HepG2 (cell line): ENCODE results near the gene MTO1. TPM values are rescaled to one million over a fixed set of nuclear protein-coding genes. Genes with fewer than 3 reads are reported as not detected.

Experiments used
- ATAC-seq: fragments of 200-7000 bp; cut with Tn5 transposase; 3 replicates; pipeline ENCODE4 v1.9.1; 2020; ENCODE audit warnings: mild to moderate bottlenecking, moderate library complexity
- BruUV-seq: library from RNA; stranded (reverse); fragments of 400-500 nt; replicated peaks from 2 replicates; lab custom pipeline; 2021; lab: Mats Ljungman, UMichigan
- CTCF ChIA-PET: fragments of 300-600 bp; formaldehyde crosslinking; extraction: SDS; loops from one replicate; lab custom pipeline; 2021; ENCODE audit warnings: low total read pairs, inconsistent platforms, low intra/inter-chr PET ratio; lab: Yijun Ruan, JAX
- POLR2A ChIA-PET: fragments of 350-600 bp; sonication (Branson Sonifier 250); formaldehyde crosslinking; loops from one replicate; lab custom pipeline; 2020; ENCODE audit warnings: antibody characterized with exemption, inconsistent platforms; lab: Yijun Ruan, JAX
- DNase-seq: peaks from one replicate; pipeline ENCODE4 v3.0.0-alpha.2; 2015; ENCODE audit warnings: low spot score
- FAIRE-seq: peaks from 3 replicates; lab custom pipeline; 2011; peaks lifted over from hg19 to GRCh38; lab: Jason Lieb, UNC
- H2AFZ ChIP-seq: one replicate; pipeline ENCODE4 v1.6.1; 2011; ENCODE audit warnings: low read length, inconsistent platforms
- H3K27ac ChIP-seq: fragments of 300-600 bp; 3 replicates; pipeline ENCODE4 v1.8.0; 2011; ENCODE audit warnings: mixed run types, mild to moderate bottlenecking, mixed read lengths, low read length, inconsistent platforms; ENCODE audit not compliant: insufficient read depth; ENCODE audit errors: extremely low read length
- H3K27me3 ChIP-seq, 2 experiments: fragments of 200-600 bp in 1 of 2; 2 replicates in 1 of 2; 3 replicates in 1 of 2; pipeline versions ENCODE4 v1.6.0 to v1.8.0; 2011; ENCODE audit warnings: low read length in 2 of 2, mild to moderate bottlenecking in 2 of 2, moderate library complexity in 2 of 2, inconsistent platforms in 1 of 2; ENCODE audit not compliant: insufficient read depth in 2 of 2, control insufficient read depth in 1 of 2
- H3K36me3 ChIP-seq, 2 experiments: fragments of 200-600 bp in 1 of 2; replicated peaks in 1 of 2; 2 replicates in 1 of 2; 3 replicates in 1 of 2; pipeline versions ENCODE4 v1.5.1 to v1.8.0; 2011; ENCODE audit warnings: low read length in 2 of 2, inconsistent platforms in 1 of 2; ENCODE audit not compliant: insufficient read depth in 2 of 2, control insufficient read depth in 1 of 2
- H3K4me1 ChIP-seq: 2 replicates; pipeline ENCODE4 v1.5.1; 2012; ENCODE audit warnings: low read length, inconsistent platforms; ENCODE audit not compliant: insufficient read depth
- H3K4me2 ChIP-seq: 2 replicates; pipeline ENCODE4 v1.6.0; 2011; ENCODE audit warnings: low read depth, low read length, inconsistent platforms
- H3K4me3 ChIP-seq, 3 experiments: fragments of 200-600 bp in 1 of 3; sonication (generic), shearing (Covaris generic) in 1 of 3; replicated peaks in 1 of 3; 2 replicates each; pipeline ENCODE4 v1.5.1; 2011 to 2016; ENCODE audit warnings: low read length in 3 of 3, inconsistent platforms in 2 of 3, low read depth in 2 of 3, mild to moderate bottlenecking in 2 of 3, control low read depth in 1 of 3, mixed read lengths in 1 of 3; ENCODE audit not compliant: insufficient read depth in 1 of 3
- H3K79me2 ChIP-seq: one replicate; pipeline ENCODE4 v1.6.1; 2011; ENCODE audit warnings: low read length, inconsistent platforms; ENCODE audit not compliant: insufficient read depth
- H3K9ac ChIP-seq: 2 replicates; pipeline ENCODE4 v1.6.0; 2011; ENCODE audit warnings: mild to moderate bottlenecking, low read depth, low read length, inconsistent platforms; ENCODE audit not compliant: insufficient read depth
- H3K9me3 ChIP-seq: 2 replicates; pipeline ENCODE4 v1.5.1; 2012; ENCODE audit warnings: mild to moderate bottlenecking, low read length
- H4K20me1 ChIP-seq: 2 replicates; pipeline ENCODE4 v1.6.0; 2011; ENCODE audit warnings: inconsistent platforms, mild to moderate bottlenecking, low read length, moderate library complexity; ENCODE audit not compliant: insufficient read depth
- ESRRA ChIP-seq: sonication (generic); formaldehyde crosslinking; IDR thresholded peaks from 2 replicates; pipeline ENCODE4 v1.5.1; 2020; ENCODE audit warnings: mild to moderate bottlenecking, low read depth, missing genetic modification reagents
- ETV6 ChIP-seq: sonication (generic); formaldehyde crosslinking; conservative IDR thresholded peaks from 2 replicates; pipeline ENCODE4 v1.4.0; 2020; ENCODE audit warnings: missing genetic modification reagents
- HDAC2 ChIP-seq: sonication (generic); formaldehyde crosslinking; IDR thresholded peaks from 2 replicates; pipeline ENCODE4 v1.4.0; 2020; ENCODE audit warnings: missing genetic modification reagents
- HMGA1 ChIP-seq: sonication (generic); formaldehyde crosslinking; conservative IDR thresholded peaks from 2 replicates; pipeline ENCODE4 v1.4.0; 2020; ENCODE audit warnings: missing genetic modification reagents
- MBD4 ChIP-seq: IDR thresholded peaks from 2 replicates; pipeline ENCODE4 v1.6.1; 2012; ENCODE audit warnings: low read length, inconsistent platforms, borderline replicate concordance
- NFE2 ChIP-seq: sonication (generic); formaldehyde crosslinking; IDR thresholded peaks from 2 replicates; pipeline ENCODE4 v1.4.0; 2020; ENCODE audit warnings: missing genetic modification reagents
- PLRG1 ChIP-seq: fragments of 450-650 bp; conservative IDR thresholded peaks from 2 replicates; pipeline ENCODE4 v1.6.1; 2016
- RFX1 ChIP-seq: fragments of 450-650 bp; IDR thresholded peaks from 2 replicates; pipeline ENCODE4 v1.6.1; 2017
- RORA ChIP-seq: sonication (generic); formaldehyde crosslinking; IDR thresholded peaks from 2 replicates; pipeline ENCODE4 v1.5.0; 2020; ENCODE audit warnings: mild to moderate bottlenecking, missing genetic modification reagents, moderate library complexity
- SIN3B ChIP-seq: fragments of 150-350 bp; IDR thresholded peaks from 2 replicates; pipeline ENCODE4 v1.6.1; 2014; ENCODE audit warnings: low read length
- SP5 ChIP-seq: IDR thresholded peaks from 2 replicates; pipeline ENCODE4 v1.6.1; 2016; ENCODE audit warnings: low read depth, borderline replicate concordance
- TBX2 ChIP-seq: sonication (generic); formaldehyde crosslinking; IDR thresholded peaks from 2 replicates; pipeline ENCODE4 v1.5.0; 2020; ENCODE audit warnings: missing genetic modification reagents, mild to moderate bottlenecking, borderline replicate concordance
- ZNF451 ChIP-seq: sonication (generic); formaldehyde crosslinking; IDR thresholded peaks from 2 replicates; pipeline ENCODE4 v1.5.0; 2020; ENCODE audit warnings: mild to moderate bottlenecking, missing genetic modification reagents
- ZNF615 ChIP-seq: sonication (generic); formaldehyde crosslinking; IDR thresholded peaks from 2 replicates; pipeline ENCODE4 v1.5.0; 2020; ENCODE audit warnings: mild to moderate bottlenecking, missing genetic modification reagents, borderline replicate concordance
- ZNF761 ChIP-seq: sonication (generic); formaldehyde crosslinking; conservative IDR thresholded peaks from 2 replicates; pipeline ENCODE4 v1.4.0; 2020; ENCODE audit warnings: mild to moderate bottlenecking, missing genetic modification reagents
- WGBS: methylation state at CpG from one replicate; pipeline ENCODE4 v1.1.6; 2017; ENCODE audit warnings: low lambda C conversion rate; 5-methylcytosine and 5-hydroxymethylcytosine counted together
- in situ Hi-C: cut with HindIII; loops from 2 replicates; pipeline ENCODE4 v1.10.0; 2017; ENCODE audit warnings: low pct_unique_long_range_greater_than_20kb; ENCODE audit not compliant: extremely low pct_ligation_motif_present
- intact Hi-C: fragments of 100-400 bp; cut with micrococcal nuclease; formaldehyde crosslinking; loops from one replicate; pipeline ENCODE4 v1.10.0; 2022; ENCODE audit not compliant: unreplicated experiment
- polyA plus RNA-seq, 8 experiments: library from polyadenylated mRNA; depleted of rRNA in 3 of 8; stranded (reverse) in 7 of 8; unstranded in 1 of 8; fragments of >200 nt; fragmentation: Illumina TruSeq in 4 of 8; extraction: Trizol in 4 of 8; gene quantifications; 2 replicates each; pipeline versions ENCODE4 v1.2.1 to v1.2.3, GENCODE V29; 2011 to 2016; ENCODE audit warnings: low read depth in 4 of 8, missing spikeins in 1 of 8, mixed read lengths in 1 of 8; ENCODE audit not compliant: insufficient read depth in 1 of 8
- total RNA-seq, 5 experiments: library from RNA; depleted of rRNA; stranded (reverse); fragments of >200 nt; fragmentation: Illumina TruSeq; extraction: Trizol; gene quantifications; 2 replicates each; pipeline ENCODE4 v1.2.3, GENCODE V29; 2016; ENCODE audit warnings: low read depth in 1 of 5
- TF ChIP-seq, protein P1 (sequence below): sonication (generic); formaldehyde crosslinking; IDR thresholded peaks from 2 replicates; pipeline ENCODE4 v1.8.0; 2022; ENCODE audit warnings: mild to moderate bottlenecking, missing genetic modification reagents, moderate library complexity

The MTO1 gene
- total and polyA plus RNA-seq, 2 of the 13 experiments (the other 11 are each of a cell fraction or from before 2014, with no cell fraction given): 21.1 to 45.3 TPM

DNA sequence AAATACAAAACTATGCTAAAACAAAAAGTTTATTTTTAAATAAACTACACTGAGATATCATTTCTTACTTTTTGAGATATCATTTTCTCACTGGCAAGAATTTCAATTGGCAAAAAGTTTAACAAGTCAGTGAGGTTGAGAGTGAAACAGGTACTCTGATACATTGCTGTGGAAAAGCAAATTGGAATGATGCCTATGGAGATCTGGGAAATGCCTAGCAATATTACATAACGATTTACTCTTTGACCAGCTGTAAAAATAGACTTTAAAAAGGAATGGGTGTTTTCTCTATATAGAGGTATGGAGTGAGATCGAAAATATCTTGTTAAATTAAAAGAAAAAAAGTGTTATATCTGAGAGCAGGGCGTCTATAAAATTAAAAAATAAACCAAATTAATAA, 26.3 kb upstream of the MTO1 start:
- H3K4me3 ChIP-seq: no peak overlapping the region
- ATAC-seq (no peak), FAIRE-seq (no peak), DNase-seq (no peak)
- BruUV-seq: no TSS peak
- no peaks in the 10 kb centered on the region for H3K9me3 ChIP-seq
- H3K9ac ChIP-seq: no peak overlapping the region
- ChIA-PET CTCF (no interaction called here), POLR2A (no interaction called here)
- no peak overlapping the region for H3K27ac ChIP-seq
- no peaks in the 10 kb centered on the region for H3K36me3 ChIP-seq
- H2AFZ ChIP-seq: no peak overlapping the region
- intact Hi-C loops: no loop called here
- no peaks in the 10 kb centered on the region for H4K20me1 ChIP-seq
- H3K79me2 ChIP-seq: no peaks in the 10 kb centered on the region
- H3K27me3 ChIP-seq: no peaks in the 10 kb centered on the region; a peak in 1 of 5 replicates
- WGBS: 0% methylated on average over 3 of the region's 3 CpGs
- no peaks in the 10 kb centered on the region for H3K4me1 ChIP-seq
- in situ Hi-C loops: no loop called here
- H3K4me2 ChIP-seq: no peak overlapping the region
- TF ChIP-seq SP5 (no peak), TBX2 (CRISPR knock-in tag) (no peak)

DNA sequence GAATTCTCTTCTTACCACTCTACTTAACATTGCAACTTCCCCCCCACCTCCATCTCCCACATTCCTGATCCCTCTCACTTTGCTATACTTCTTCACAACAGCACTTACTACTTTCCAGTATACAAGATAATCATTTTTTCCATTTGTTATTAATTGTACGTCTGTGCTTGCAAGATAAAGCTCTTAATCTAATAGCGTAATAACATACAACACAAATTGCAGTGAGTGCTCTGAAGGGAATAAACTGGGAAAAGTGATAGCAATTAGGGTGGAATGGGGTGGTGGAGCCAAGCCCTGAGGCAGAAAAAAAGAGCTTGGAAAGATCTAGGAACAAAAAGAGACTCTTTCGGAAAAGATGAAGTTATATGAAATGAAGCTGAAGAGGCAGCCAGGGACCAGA, 18.0 kb upstream of the MTO1 start:
- in situ Hi-C loops: no loop called here
- WGBS: 74% methylated on average over 3 of the region's 3 CpGs
- Histone ChIP-seq H4K20me1 (no peaks in the 10 kb centered on the region), H3K79me2 (no peaks in the 10 kb centered on the region), H3K9me3 (no peaks in the 10 kb centered on the region), H3K4me3 (no peak overlapping the region), H3K36me3 (no peaks in the 10 kb centered on the region), H3K9ac (no peak overlapping the region), H3K27ac (no peak overlapping the region), H2AFZ (no peak overlapping the region), H3K4me1 (no peaks in the 10 kb centered on the region), H3K4me2 (no peak overlapping the region), H3K27me3 (no peaks in the 10 kb centered on the region; a peak in 1 of 5 replicates)
- POLR2A ChIA-PET: no interaction called here
- DNase-seq (no peak), FAIRE-seq (no peak), ATAC-seq (no peak)
- intact Hi-C loops: no loop called here
- no TSS peak for BruUV-seq
- TF ChIP-seq ZNF761 (CRISPR knock-in tag): no peak
- no peak for TF ChIP-seq ZNF615 (CRISPR knock-in tag)
- TF ChIP-seq RFX1: no peak
- no peak for TF ChIP-seq ESRRA
- no peak for TF ChIP-seq PLRG1
- no peak for TF ChIP-seq ZNF451 (CRISPR knock-in tag)
- no peak for TF ChIP-seq NFE2
- TF ChIP-seq HDAC2 (CRISPR knock-in tag): no peak
- no peak for TF ChIP-seq ETV6 (CRISPR knock-in tag)
- no peak for TF ChIP-seq MBD4
- no peak for TF ChIP-seq RORA
- no peak for TF ChIP-seq HMGA1 (CRISPR knock-in tag)
- TF ChIP-seq SIN3B: no peak
- TF ChIP-seq, protein P1, sequence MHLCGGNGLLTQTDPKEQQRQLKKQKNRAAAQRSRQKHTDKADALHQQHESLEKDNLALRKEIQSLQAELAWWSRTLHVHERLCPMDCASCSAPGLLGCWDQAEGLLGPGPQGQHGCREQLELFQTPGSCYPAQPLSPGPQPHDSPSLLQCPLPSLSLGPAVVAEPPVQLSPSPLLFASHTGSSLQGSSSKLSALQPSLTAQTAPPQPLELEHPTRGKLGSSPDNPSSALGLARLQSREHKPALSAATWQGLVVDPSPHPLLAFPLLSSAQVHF (CRISPR knock-in tag): no peak
- CTCF ChIA-PET: no interaction called here
